GM11168 (cell line): ENCODE measurements around the gene TFEB.

Source experiments
- in situ Hi-C: fragments of 300-500 bp; cut with MboI; formaldehyde crosslinking; loops from one replicate; pipeline ENCODE4 v1.12.0; 2022; ENCODE audit warnings: low sequenced_read_pairs; ENCODE audit not compliant: unreplicated experiment

Gene TFEB

DNA sequence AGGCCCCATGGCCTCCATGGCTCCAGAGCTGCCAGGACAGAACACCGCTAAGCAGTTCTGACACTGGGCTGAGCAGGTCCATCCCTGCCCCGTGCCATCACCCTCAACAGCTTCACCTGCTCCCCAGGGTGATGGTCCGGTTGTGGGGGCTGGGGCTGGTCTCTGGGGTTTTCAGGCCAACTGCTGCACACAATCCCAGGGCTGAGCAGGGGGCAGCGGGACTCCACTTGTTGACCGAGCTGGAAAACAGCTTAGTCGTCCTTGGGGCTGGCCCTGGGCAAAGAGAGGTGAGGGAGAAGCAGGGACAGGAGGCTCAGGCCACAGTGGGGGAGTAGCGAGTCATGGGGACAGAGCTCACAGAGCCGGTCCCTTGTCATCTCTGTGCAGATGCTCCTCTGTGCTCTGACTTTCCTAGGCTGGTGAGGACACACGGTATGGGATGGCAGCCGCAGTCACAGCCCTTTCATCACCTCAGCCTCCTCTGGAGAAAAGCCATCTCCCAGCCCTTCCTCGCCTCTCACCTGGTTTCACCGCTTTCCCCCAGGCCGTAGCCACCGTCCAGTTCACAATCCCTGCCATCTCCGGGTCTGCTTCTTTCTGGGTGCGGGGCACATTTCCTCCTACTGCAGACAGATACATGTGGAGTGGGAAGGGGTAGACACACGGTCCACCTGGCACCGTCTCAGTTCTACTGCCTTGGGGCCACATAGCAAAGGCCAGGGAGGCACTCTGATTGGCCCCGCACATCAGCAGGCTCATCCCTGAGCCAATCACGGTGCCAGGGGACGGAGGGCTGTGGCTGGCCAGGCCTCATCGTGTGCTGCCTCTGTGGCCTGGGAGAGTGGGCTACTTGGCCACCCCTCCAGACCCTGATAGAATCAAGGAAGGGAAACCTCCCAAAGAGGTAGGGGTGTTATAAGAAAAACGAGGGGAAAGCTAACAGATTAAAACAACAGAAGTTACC lies 78.0 kb downstream of the TFEB start:
- in situ Hi-C loops: no loop called here

DNA sequence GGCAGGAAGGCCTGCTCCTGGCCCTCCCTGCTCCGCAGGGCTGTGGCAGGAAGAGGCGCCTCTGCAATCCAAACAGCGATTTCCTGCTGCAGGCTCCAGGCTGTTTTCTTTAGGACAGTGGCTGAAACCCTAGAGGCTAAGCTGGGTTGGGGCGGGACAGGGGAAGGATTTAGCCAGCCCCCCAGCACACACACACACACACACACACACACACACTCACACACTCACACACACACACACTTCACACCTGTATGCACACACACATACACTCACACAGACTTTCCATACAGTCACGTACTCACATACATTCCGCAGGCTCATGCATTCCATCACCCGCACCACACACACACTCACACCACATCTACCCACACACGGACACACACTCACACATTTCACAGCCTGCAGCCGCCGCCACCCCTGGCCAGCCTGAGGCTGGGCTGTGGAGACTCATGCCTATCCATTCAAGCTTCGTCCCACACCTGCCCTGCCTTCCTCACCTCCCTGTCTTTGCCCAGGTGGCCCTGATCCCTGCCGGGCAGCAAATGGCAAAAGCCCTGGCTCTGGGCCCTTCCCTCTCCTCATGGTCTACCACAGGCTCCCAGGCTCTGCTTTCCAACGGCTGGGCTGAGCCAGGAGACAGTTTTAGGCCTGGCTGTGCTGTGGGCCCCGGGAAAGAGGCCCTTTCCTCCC lies 79.3 kb downstream of the TFEB start:
- in situ Hi-C loops: no loop called here

DNA sequence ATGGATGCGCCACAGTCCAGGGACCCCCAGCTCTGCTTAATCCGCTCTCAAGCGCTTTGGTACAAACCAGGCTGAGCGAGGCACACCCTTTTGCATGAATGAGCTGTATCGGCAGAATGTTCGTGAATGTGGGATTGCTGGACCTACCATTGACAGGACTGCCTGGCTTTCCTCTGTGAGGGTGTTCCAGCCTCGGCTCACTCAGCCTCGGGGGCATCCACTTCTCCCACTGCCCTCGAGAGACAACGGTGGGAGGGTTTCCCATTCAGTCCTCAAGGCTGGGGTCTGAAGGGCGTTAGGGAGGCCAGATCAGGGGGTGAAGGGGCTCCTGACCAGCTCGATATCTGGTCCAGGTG lies 79.8 kb downstream of the TFEB start:
- in situ Hi-C loops: no loop called here

DNA sequence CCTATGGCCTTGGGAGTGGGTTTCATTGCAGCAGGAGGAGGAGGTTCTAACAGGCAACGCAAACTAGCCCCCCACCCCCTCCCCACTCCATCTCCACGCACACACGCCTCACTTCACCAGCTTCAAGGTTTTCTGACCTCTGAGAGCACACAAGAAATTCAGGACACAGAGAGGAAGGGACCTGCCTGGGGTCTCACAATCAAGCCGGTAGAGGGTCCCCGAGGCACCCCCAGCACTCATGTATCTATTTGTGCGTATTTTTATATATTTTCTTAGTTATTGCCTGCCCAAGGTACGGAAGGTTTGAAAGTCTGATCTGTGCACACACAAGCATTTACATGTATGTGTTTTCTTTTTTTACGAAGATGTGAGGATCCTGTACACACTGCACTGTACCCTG lies 80.2 kb downstream of the TFEB start:
- in situ Hi-C loops: no loop called here

DNA sequence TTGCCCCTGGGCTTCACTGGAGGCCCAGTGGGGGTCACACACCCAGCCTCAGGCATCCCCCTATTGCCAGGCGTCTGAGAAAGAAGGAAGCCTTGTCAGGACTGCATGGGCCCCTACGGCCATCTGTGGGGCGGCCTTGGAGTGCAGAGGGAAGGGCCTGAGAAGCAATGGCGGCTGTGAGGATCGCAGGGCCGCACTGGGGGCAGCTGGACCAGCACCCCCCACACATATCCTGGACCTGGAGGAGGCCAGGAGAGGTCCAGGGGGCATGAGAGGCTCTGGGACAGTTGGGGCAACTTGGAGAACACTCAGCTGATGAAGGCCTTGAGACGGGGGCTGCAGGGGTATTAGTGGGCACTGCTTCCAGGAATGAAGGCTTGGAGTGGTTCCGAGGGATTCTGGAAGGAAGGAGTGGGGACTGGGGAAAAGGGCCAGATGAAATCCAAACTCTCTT lies 80.7 kb downstream of the TFEB start:
- in situ Hi-C loops: no loop called here

DNA sequence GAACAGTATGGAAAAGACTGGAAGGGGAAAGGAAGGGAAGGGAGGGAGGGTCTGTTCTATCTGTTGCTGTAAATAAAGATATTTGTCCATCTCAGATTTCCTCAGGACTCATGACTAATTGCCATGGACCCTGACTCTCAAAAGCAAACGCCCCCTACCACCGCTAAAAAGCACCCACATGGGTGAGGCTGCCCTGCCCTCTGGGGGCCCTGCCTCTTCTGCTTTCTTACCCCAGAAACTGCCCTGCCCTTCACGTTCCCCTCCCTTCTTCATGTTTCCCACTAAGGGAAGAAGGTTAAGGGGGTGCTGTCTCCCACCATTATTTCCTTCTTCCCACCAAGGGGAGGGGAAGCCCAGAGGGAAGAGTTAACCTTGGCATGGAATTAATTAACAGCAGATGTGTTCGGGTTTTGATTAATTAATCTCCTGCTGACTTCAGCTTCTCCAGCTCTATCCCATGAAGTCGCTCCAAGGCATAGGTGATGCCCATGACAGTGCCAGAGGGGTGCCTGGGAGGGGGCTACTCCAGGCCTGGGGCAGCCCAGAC lies 81.2 kb downstream of the TFEB start:
- in situ Hi-C loops: no loop called here

DNA sequence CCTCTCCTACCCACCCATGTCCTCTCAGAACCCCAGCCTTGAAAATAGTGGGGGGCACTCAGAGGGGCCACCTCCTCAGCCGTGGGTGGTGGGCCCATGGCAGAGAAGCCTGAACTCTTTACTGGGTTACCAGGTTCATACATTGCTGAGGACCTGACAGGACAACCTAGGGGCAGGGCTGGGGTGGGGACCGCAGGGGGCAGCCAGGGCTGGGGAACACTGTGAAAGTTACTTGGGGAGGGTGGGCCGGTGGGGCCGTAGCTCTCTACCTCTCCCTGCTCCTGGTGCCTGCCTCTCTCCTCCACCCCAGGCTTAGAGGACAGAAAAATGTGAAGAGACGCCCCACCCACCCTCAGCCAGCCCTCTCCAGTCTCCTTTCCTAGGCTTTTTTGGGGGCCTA lies 81.7 kb downstream of the TFEB start:
- in situ Hi-C loops: no loop called here

DNA sequence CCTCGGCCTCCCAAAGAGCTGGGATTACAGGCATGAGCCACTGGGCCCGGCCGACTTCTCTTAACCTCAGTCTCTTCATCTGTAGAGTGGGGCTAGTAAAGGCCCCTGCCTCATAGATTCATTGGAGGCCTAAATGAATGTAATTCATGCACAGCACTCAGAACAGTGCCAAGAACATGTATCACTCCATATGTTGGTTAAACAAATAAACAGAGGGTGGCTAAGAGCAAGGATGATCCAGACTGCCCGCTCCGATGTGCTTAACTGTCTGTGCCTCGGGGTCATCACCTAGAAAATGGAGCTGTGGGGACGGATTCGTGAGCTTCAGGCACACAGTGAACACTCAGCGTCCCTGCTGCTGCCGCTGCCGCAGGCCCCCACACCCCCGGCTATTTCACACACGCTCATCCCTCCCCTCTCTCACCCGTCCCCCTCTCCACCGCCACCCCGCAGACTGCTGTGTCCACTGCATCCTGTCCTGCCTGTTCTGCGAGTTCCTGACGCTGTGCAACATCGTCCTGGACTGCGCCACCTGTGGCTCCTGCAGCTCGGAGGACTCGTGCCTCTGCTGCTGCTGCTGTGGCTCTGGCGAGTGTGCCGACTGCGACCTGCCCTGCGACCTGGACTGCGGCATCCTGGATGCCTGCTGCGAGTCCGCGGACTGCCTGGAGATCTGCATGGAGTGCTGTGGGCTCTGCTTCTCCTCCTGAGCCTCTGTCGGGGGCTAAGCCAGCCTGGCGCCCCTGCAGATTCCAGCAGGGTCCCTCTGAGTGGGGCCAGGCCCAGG lies 82.3 kb downstream of the TFEB start:
- in situ Hi-C loops: no loop called here

DNA sequence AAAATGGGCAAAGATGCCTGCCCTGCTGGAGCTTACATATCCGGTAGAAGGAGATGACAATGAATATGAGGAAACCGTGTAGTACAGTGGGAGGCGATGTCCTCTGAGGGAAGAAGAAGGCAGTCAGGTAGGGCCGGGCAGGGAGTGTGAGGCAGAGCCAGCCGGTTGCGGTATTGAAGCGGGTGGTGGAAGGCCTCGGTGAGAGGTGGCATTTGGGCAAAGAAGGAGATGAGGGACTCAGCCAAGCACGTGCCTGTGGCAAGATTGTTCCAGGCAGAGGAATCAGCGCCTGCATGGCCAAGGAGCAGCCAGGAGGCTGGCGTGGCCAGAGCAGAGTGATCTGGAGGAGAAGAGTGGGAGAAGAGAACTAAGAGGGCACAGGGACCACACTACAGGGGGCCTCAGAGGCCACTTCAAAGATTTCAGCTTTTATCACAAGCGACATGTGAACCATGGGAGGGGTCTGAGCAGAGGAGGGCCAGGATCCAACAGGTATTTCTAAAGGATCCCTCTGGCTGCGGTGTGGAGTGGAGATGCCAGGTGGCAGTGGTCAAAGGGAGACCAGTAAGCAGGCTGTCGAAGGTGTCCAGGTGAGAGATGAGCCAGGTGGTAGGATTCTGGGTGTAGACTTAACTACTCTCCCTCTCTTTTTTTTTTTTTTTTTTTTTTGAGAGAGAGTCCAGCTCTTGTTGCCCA lies 83.3 kb downstream of the TFEB start:
- in situ Hi-C loops: no loop called here

DNA sequence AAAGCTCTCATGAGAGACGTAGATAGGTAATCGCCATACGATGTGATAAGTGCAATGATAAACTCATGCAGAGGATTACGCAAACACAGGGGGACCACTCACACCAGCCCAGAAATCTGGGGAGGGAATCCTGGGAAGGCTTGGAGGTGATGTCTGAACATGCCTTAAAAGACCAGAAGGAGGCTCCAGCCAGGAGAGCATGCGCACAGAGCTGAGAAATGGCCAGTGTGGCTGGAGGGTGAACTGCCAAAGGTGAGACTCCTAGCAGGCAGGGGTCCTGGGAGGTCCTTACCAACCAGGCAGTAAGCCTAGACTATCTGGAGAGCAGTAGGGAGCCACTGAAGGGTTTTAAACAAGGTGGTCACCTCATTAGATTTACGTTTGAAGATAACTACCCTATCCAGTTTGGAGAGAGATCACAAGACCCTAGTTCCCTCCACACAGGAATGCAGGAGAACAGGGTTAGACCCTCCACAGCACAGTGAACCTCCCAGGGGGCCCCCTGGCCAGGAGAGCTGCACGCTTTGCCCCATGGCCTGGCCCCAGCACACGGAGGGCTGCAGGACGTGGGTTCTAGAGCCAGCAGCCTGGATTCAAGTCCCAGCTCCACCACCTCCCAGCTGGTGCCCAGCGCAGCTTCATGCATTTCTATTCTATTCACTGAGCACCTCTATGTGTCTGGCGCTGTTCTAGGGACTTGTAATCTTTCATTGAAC lies 84.0 kb downstream of the TFEB start:
- in situ Hi-C loops: no loop called here

DNA sequence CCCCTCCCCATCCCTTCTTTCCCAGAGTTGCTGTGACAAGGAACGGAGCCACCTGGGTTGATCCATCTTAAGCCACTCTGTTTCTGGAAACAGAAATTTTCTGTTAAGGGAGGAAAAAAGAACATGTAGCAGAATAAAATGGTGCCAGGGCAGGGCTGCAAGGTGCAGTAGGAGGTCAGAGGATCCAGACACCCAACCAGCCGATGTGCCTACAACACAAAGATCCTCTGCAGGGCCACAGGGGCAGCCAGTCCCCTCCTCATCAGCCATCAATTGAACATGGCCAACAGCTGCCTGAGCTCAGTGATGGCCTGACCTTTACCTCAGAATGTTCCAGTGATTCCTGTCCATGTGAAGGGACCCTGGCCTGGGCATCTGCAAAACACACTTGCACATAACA lies 85.3 kb downstream of the TFEB start:
- in situ Hi-C loops: no loop called here

DNA sequence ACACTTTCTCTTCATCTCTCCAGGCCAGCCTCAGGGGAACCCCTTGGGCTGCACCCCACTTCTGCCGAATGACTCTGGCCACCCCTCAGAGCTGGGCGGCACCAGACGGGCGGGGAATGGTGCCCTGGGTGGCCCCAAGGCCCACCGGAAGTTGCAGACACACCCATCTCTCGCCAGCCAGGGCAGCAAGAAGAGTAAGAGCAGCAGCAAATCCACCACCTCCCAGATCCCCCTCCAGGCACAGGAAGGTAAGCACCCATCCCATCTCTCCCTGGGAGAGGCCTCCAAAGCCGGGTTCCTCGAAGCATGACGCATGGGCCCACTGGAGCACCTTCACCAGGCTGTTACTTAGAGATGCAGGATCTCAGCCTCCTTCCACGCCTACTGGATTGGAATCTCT lies 85.8 kb downstream of the TFEB start:
- in situ Hi-C loops: no loop called here

DNA sequence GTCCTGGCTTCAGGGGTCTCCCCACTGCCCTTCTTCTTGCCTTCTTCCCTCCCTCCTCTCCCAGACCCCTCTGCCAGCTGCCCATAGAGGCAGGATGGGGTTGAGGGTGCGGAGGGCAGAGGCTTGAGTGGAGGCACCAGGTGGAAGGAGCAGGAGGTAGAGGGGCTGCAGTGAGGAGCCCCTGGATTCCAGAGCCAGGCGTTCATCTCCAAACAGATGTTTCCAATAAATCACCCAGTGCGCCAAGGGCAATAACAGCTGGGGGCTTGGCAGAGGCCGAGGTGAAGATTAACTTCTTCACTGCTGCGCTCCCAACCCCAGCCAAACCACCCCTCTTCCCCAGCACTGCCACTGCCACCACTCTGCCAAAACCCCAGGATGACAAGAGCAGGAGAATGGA lies 86.5 kb downstream of the TFEB start:
- in situ Hi-C loops: no loop called here

DNA sequence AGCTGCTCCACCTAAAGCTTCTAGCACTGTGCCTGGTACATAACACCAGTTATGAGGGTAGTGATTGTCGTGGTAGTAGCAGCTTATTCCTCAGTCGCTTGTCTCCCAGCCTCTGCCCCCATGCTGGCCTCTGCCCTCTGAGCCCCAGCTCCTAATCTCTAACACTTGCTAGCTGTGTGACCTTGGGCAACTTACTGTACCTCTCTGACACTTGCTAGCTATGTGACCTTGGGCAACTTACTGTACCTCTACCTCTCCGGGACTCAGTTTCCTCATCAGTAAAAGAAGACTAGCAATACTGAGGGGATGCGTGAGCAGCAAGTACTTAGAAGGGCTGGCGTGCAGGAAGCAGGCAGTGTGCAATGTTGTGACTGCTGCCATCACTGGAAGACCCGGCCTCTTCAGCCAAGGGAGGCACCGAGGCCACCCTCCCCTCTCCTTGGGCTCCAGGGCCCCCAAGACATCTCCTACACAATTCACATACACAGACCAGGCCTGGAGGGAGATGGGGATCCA lies 87.3 kb downstream of the TFEB start:
- in situ Hi-C loops: no loop called here

DNA sequence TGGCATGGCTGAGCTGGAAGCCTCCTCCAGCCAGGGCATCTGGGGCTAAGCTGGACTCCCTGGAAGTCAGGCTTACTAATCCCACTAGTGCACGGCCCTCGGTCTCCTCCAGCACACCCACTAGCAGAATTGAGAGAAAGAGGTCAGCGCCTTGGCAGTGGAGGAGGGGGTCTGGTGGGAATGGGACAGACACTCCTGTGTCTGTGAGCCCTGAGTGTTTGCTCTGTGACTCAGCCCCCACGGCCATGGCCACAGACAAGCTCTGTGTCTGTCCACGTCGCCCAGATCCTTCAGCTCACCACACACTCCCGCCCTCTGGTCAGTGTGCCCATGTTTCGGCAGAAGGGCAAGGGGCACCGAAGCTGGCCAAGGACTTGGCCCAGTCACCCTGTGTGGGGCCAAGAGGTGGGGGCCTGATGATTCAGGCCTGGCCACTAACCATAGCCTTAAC lies 88.3 kb downstream of the TFEB start:
- in situ Hi-C loops: no loop called here

DNA sequence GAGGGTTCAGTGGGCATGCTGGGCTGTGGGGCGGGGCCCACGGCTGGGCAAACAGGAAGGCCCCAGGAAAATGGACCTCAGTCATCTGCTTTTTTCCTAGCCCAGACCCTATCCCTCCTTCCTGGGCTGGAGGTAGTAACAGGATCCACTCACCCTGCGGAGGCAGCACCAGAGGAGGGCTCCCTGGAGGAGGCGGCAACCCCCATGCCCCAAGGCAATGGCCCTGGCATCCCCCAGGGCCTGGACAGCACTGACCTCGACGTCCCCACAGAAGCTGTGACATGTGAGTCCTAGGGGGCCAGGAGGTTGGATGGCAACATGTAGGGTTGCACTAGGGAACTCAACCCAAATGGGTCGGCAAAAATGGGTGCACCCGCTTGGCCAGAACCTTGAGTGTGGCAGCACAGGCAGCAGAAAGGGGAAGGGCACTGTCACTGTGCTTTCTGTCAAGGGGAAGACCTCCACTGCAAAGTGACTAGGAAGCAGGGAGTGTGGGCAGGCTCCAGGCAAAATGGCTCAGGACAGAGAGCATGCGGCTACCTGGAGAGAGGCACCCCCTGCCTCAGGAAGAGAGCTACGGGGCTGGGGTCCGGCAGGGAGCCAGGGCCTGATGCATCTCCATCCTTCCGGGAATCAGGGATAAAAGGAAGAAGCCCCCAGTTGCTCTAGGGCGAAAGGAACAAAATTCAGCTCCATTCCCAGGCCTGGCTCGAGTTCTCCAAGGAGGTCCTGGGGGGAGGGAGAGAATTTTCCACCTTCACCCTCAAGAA lies 89.2 kb downstream of the TFEB start:
- in situ Hi-C loops: no loop called here

DNA sequence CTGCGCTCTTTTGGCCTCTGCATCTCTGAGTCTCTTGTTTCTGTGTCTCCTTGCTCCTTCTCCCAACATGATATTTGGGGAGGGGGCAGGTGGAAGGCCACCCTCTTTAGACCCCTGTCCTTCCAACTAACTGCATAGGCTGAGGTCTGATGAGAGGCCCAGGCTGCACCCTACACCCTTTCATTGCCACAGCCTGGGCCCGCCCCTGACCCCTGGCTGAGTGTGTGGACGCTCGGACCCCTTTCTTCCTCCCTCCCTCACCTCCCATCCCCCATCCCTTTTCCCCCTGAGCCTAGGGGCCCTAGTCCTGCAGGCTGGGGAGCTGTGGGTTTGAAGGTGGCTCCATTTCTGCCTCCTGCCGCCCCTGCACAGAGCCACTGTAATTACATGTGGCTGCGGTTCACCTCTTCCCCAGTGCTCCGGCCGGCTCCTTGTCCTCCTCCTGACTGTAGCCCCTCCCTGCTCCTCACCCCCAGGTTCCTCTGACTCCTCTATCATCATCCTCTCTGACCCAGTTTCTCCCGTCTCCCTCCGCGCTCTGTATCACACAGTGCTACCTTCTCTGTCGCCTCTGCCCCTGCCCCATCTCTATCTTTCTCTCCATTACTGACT lies 90.3 kb downstream of the TFEB start:
- in situ Hi-C loops: no loop called here

DNA sequence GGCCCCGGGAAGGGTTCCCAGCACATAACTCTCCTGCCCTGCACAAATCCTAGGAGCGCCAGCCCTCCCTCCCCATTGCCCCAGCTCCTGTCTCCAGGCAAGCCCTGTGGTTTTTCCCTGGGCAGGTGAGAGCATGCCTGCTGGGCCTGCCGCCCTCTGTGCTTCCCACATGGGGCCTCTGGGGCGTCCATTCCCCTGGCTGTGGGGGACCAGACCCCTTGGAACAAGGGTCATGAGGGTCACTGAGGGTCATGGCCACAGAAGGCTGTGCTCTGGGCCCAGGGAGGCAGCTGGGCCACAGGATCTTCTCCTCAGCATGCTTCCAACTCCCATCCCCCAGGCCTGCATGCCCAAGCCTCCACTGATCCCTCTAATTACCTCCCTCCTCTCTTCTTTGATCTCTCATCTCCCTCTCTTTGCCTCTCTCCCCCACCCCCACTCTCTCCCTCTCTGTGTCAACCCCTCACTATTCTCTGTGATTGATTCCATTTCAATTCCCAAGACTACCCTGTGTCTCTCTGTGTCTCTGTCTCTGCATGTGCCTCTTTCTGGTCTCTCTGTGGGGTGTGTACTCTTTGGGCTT lies 91.0 kb downstream of the TFEB start:
- in situ Hi-C loops: no loop called here
